GM21723 (cell line): ENCODE data around the gene CYP19A1.
"Not testable (repeated sequence)": the region's sequence is repeated elsewhere in the genome, so short reads cannot be mapped to it uniquely, and the experiment has no call there.

Source experiments
- ATAC-seq: cut with Tn5 transposase; IDR thresholded peaks from one replicate; pipeline ENCODE4 v1.9.1; 2021; ENCODE audit warnings: mild to moderate bottlenecking, moderate library complexity; ENCODE audit not compliant: unreplicated experiment

Gene CYP19A1

GRCh38 chr15:51189669-51190385 is 148.6 kb downstream of the CYP19A1 start:
- ATAC-seq = no peak

DNA sequence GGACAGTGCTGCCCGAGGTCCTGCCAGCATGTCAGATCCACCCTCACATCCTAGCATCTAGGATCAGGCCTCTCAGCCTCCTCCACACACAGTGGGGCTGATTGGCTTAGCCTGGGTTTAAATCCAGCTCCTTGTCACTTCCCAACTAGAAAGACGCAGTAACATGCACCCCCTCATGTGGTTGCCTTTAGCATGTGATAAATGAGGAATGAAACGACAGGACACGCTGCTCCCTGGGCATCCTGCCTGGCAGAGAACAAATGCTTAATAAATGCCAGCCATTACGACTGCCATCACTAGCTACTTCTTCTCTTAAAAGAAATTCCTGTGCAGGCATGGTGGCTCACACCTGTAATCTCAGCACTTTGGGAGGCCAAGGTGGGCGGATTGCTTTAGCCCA is 149.6 kb downstream of the CYP19A1 start:
- not testable (repeated sequence) for ATAC-seq

DNA sequence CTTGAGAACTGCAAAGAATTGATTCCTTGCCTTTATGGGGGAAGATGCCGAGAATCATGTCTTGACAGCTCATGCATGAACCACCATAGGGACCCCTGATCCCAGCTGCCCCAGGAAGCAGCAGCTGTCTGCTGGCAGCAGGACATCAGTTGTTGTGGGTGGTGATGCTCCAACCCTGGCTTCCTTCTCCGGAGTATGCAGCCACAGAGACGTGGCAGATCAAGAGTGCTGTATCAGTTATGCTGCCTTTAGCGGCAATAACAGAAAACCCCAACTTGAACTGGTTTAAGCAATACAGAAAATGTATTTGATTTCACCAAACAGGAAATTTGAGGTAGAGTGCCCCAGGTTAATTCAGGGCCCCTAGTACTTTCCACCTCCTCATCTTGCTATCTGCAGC is 151.5 kb downstream of the CYP19A1 start:
- ATAC-seq = no peak

DNA sequence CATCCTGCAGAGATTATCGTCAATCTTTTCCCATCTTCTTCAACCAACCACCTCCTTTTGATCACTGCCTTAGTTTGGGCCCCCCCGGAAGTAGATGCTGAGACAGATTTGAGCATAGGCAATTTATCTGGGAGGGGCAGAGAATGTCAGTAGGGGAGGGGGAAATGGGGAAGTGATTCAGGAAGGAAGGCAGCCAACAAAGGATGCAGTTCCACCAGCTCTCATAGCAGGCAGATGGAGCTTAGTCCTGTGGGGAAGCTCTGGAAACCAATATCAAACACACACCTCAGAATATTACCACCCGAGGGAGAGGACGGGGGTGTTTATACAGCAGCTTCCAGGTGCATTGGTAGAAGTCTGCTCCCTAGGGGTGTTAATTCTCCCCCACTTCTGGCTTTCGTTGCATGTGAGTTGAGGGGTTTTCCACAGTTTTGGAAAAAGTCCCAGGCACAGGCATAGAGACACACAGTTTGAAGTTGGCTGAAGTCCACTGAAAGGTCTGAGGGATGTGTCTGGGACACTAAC is 152.2 kb downstream of the CYP19A1 start:
- ATAC-seq = no peak

DNA sequence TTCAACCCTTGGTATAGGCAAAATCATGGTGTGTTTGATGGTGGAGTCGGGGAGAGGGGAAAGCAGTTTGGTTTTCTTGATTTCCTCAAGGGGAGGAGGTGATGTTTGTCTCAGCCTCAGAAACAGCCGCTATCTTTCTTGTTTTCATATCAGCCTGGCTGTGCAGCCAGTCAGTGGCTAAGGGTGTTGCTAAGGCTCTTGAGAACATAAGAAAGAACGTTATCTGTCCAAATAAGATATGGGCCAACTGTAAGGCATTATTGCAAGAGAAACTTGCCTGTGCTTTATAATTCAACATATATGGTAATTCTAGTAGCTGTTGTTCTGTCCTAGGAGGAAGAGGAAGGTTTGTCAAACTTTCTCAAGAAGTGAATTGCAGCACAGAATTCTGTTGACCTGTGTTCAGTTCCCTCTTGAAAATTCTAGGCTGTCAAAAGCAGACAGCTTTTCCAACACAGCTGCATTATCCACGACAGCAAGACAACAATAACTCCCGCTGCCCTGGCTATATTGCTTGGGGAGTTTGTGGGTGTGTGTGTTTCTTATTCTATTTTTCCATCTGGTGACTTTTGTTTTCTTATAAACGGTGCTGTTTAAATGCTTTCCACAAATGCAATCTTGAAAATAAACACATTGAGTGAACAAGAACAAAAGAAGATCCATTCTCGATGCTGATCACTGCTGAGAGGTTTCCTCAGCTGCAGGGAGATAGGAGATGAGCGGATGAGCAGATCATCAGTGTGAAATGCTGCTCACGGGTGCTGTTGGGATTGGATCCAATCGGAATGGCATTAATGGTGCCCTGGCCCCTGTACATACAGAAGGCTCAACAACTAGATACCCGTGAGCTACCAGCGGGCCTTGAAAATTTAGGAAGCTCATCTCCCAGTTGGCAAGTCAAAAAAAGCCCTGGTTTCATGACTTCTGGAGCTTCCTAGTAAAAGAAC is 152.9 kb downstream of the CYP19A1 start:
- ATAC-seq = no peak

- ATAC-seq = no peak
Measured at GRCh38 chr15:51184627-51185026, 153.8 kb downstream of the CYP19A1 start.

DNA sequence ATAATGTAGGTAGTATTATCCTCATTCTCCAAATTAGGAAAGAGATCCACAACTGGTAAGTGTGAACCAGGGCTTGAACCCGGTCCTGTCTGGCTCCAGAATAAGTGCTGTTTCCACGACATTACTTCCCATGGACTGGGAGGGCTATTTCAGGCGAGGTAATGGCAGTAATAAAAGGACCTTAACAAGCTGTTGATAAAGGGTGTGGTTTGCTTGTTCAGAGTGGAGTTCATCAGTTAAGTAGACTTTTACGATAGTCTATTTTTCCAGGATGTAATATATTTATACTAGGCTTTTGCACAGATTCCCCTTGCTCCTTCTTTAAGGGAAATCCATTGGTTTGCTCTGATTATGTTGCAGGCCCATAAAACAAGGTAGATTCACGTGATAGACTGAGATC is 155.3 kb downstream of the CYP19A1 start:
- no peak for ATAC-seq

DNA sequence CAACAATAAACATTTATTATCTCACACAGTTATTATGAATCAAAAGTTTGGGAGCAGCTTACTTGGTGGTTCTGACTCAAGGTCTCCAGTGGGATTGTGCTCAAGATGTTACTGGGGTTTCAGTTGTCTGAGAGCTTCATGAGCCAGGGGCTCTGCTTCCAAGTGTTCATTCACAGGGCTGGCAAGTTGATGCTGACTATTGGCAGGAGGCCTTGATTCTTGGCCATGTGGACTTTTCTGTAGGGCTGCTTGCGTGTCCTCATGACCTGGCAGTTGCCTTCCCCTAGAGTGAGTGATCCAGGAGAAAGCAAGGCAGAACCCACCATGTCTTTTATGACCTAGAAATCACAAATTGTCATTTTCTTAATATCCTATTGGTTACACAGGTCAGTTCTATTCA is 156.5 kb downstream of the CYP19A1 start:
- ATAC-seq = no peak

- ATAC-seq = no peak
Measured at GRCh38 chr15:51181221-51181620, 157.2 kb downstream of the CYP19A1 start.

- ATAC-seq = no peak
Measured at GRCh38 chr15:51180534-51180933, 157.9 kb downstream of the CYP19A1 start.

- ATAC-seq = no peak
Measured at GRCh38 chr15:51180011-51180410, 158.4 kb downstream of the CYP19A1 start.

DNA sequence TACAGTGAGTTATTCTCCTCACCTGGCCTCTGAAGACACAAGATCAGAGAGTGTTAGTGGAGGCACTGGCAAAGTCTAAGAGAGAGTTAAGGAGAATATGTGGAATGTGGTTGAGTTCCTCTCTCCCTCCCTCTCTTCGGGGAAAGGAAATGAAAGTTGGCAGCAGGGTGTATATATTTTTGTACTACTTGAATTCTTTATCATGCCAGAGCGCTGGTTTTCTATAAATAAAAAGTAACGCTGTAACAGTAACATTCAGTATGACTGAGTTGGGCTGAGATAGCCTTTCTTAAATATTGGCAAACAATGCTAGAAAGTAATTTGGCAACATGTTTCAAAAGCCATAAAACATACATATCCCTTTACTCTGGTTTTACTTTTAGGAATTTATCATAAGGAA is 166.2 kb downstream of the CYP19A1 start:
- ATAC-seq = no peak

GRCh38 chr15:51171634-51171932 is 166.8 kb downstream of the CYP19A1 start:
- no peak for ATAC-seq

DNA sequence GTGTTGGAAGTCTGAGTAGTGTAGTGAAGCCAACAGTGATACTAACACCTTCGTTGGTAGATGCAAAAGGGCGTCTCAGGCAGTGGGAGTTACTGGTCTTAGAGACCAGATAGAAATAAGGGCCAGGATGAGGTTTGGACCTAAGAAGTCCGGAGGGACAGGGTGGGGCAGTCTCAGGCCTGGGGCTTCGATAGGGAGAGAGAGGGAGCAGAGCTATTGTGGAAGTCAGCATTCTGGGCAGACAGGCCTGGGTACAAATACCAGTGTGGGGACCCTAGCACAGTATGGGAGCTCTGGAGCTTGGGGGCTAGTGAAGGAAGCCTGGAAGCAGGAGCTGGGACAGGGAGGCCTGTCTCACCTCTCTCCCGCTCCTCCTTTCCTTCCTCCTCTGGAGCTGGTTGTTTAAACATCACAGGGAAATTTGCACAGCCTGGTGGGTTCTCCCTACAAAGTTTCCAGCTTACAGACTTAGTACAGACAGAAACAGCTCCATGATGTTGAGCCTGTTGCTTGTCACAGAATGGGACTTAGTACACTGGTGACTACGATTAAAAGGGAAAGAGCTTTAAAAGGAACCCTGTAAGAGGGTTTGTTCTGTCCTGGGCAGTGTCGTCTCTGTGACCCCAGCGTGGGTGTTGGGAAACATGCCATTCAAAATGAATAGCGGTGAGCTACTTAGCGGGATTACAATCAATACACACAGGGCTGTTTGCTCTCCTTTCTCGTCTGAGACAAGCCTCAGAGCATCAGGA is 167.3 kb downstream of the CYP19A1 start:
- no peak for ATAC-seq

DNA sequence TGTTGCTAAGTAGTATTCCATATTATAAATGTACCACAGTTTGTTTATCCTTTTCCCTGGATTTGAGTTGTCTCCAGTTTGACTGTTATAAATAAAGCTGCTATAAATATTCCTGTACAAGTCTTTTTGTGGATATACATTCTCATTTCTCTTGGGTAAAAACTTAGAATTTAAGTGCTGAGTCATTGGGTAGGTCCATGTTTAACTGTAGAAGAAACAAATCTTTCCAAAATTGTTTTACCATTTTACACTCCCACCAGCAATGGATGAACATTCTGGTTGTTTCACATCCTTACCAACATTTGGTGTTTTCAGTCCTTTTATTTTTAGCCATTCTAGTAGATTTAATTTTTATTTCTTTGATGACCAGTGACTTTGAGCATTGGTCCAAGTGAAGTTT is 169.7 kb downstream of the CYP19A1 start:
- no peak for ATAC-seq

GRCh38 chr15:51163843-51164242 is 174.6 kb downstream of the CYP19A1 start:
- no peak for ATAC-seq

DNA sequence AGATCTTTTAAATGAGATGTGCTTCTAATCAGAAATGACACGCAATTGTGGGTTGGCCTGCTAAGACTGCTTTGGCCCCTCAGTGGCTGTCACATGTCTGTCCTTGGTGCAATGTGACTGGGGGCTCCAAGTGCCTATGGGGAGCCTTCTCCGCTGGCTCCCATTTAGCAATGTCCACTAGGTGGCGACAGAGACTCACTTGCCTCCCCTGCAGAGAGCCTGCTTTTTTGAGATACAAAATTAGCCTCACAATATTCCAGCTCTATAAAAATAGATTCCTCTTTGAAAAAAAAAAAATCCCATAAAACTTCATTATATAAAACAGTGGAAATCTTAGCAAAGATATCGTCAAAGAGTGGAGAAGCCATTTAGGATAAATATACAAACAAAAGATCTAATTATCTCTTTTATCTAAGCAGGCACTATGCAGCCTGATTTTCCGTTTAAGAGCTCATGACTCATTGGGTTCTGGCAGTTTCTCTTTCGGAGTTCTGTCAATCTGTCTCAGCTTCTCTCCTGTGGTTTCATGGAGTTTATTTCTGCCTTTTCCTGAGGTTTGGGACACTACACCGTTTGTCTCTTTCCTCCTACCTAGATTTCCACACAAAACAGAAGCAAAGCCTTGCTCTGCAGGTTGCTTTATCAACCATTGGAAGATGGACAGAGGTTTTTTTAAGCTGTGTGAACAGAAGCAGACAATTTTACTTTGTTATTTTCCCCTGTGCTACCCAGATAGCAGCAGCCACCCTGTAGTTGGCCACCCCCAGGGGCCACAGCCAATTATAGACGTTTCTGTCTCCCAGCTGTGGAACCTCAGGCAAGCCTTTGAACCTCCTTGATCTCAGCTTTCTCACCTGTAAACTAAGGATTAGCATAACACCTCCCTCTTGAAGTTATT is 175.3 kb downstream of the CYP19A1 start:
- peak; percentile 81 for ATAC-seq

DNA sequence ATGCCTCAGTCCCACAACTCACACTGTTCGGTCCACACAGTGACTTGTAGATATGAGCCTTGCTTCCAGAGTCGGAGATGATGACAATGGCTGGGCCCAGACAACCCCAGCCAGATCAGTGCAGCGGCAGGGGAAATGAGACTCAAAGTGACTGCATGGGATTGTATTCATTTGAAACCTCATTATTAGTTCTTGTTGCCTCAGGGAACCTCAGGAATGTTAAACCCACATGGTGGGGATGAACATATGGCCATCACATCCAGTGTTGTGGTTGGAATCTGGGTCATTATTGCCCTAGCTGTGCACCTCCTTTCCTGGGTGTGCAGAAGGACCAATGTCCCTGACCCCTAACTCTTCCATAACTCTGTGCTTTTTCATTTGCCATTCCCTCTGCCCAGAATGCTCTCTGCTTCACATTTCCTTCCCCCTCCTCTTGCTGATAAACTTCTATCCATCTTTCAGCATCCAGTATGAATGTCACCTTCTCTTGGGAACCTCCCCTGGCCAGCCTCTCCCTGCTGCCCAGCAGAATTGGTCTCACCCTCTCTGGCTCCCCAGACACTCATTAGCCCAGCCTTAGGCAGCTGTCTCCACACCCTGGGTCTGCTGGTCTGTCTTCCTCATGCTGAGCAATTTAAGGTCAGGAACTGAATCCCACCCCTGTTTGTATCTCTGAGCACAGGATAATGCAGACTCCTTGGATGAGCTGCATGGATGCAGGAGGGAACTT is 176.7 kb downstream of the CYP19A1 start:
- no peak for ATAC-seq

GRCh38 chr15:51160484-51160883 is 177.9 kb downstream of the CYP19A1 start:
- no peak for ATAC-seq
